H54 (cell line): ENCODE results near the gene TYMP.

Experiments used
- DNase-seq: peaks from one replicate; pipeline ENCODE4 v3.0.0; 2011; ENCODE audit warnings: low spot score, mixed read lengths; ENCODE audit not compliant: insufficient read length
- FAIRE-seq: peaks from 3 replicates; lab custom pipeline; 2011; peaks lifted over from hg19 to GRCh38; lab: Jason Lieb, UNC
- POLR2A ChIP-seq: IDR thresholded peaks from 2 replicates; pipeline ENCODE4 v1.6.1; 2011; ENCODE audit warnings: low read depth, mild to moderate bottlenecking, low read length

The TYMP gene

GRCh38 chr22:50504369-50505211 lies 25.2 kb downstream of the TYMP start:
- DNase-seq: no peak
- FAIRE-seq: no peak
- no peak for TF ChIP-seq POLR2A

GRCh38 chr22:50503475-50504145 lies 26.2 kb downstream of the TYMP start:
- FAIRE-seq: no peak
- TF ChIP-seq POLR2A: no peak
- no peak for DNase-seq

DNA sequence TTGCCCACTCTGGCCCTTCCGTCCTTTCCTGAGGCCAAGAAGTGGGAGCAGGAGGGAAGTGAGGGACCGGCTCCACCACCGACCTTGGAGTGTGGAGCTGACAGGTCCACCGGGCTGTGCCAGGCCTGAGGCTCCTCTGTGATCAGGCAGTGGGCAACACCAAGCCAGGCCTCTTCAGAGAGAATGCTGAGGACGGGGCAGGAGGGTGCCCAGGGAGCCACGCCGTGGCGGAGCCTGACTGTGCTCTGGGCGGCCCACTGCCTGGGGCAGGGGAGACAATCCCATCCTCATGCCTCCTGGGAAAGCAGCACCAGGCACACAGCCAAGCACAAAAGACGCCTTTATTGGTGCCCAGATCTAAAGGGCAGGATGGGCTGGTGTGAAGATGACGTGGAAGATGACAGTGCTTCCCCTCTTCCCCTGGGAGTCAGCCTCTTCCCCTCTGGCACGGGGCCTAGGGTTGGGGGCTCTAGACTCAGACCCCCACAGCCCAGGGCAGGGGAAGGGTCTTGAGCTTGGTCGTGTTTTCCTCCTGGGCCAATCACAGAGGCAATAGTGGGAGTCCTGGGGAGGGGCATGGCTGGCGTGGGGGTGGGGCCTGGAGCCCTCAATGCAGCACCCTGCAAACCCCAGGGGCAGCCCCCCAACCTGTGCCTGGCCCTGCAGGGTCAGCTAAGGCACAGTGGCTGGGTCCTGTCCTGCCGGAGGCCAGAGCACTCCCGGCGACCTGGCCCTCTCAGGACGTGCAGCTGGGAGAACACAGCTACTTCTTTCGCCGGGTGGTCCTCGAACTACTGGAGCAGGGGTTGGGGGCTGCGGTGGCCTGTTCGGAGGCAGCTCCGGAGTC lies 27.0 kb downstream of the TYMP start:
- DNase-seq: no peak
- no peak for FAIRE-seq
- no peak for TF ChIP-seq POLR2A

- DNase-seq: no peak
- no peak for FAIRE-seq
Observed at GRCh38 chr22:50502096-50502495, 27.7 kb downstream of the TYMP start.

GRCh38 chr22:50500452-50500851 lies 29.4 kb downstream of the TYMP start:
- TF ChIP-seq POLR2A: no peak
- DNase-seq (no peak), FAIRE-seq (no peak)

More at GRCh38 chr22:50502096-50502495, 27.7 kb downstream of the TYMP start:
- no peak for TF ChIP-seq POLR2A

- DNase-seq: peak; percentile 62
- no peak for TF ChIP-seq POLR2A
- FAIRE-seq: no peak
Observed at GRCh38 chr22:50498322-50498890, 31.4 kb downstream of the TYMP start.

DNA sequence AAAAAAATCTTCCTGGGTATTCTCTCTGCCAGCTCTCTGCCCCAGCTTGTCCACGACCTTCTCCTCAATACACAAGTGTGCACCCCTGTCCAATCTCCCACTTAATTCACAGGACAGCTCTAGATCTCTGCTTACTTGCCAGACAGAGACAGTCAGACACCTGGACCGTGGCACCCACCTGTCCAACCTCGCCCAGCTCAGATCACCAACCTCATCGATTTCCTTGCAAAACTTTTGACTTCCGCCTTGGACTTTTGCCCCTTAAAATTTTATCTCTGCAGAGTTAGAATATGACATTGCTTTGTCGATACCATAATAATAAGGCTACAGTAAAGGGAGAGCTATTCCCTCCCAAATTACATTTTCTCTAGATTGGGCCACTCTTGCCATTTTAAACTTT lies 32.7 kb downstream of the TYMP start:
- TF ChIP-seq POLR2A: no peak
- DNase-seq (no peak), FAIRE-seq (no peak)

- no peak for TF ChIP-seq POLR2A
- FAIRE-seq (no peak), DNase-seq (no peak)
Observed at GRCh38 chr22:50490531-50491308, 39.1 kb downstream of the TYMP start.

- DNase-seq (no peak), FAIRE-seq (no peak)
- no peak for TF ChIP-seq POLR2A
Observed at GRCh38 chr22:50489363-50490243, 40.2 kb downstream of the TYMP start.

GRCh38 chr22:50488886-50489285 lies 40.9 kb downstream of the TYMP start:
- FAIRE-seq: no peak
- TF ChIP-seq POLR2A: no peak
- no peak for DNase-seq

DNA sequence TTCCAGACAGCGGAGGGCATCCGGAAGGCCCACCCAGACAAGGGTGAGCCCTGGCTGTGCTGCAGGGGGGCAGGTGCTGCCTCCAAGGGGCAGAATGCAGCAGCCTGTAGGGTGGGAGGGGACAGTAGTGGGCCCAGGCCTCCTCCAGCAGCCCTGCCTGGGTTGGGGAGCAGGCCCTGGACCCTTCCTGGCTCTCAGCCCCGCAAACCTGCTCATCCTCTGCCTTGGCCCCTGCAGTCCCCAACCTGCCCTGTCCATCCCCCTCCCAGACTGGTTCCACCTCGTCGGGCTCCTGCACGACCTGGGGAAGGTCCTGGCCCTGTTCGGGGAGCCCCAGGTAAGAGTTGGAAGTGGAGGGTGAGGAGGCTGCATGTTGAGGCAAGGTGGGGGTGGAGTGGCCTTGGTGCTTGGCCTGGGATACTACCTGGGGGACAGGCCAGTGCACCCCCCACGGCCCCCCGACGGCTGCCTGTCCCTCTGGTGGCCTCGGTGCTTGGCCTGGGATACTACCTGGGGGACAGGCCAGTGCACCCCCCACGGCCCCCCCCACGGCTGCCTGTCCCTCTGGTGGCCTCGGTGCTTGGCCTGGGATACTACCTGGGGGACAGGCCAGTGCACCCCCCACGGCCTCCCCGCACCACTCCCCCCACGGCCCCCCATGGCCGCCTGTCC lies 41.7 kb downstream of the TYMP start:
- no peak for TF ChIP-seq POLR2A
- DNase-seq (no peak), FAIRE-seq (no peak)
